Spinal cord (tissue), 10 donors: Measurements from ENCODE around the gene NUDCD2. TPM values are rescaled to one million over a fixed set of nuclear protein-coding genes. Genes with fewer than 3 reads are reported as not detected.

Experiments
- DNase-seq, 6 donors: peaks; one replicate each; pipeline versions ENCODE4 v3.0.0 to v3.0.0-alpha.2; 2013 to 2015; ENCODE audit warnings: low spot score in 6 of 6, low read depth in 4 of 6
- H3K27ac ChIP-seq: one replicate; pipeline ENCODE4 v1.5.1; 2013; ENCODE audit warnings: low read depth, low read length, control low read depth
- H3K27me3 ChIP-seq: one replicate; pipeline ENCODE4 v1.6.1; 2013; ENCODE audit warnings: low read length; ENCODE audit not compliant: control insufficient read depth, insufficient read depth
- H3K36me3 ChIP-seq: one replicate; pipeline ENCODE4 v1.6.1; 2013; ENCODE audit warnings: low read length; ENCODE audit not compliant: control insufficient read depth, insufficient read depth
- H3K4me1 ChIP-seq: one replicate; pipeline ENCODE4 v1.6.1; 2013; ENCODE audit warnings: low read length; ENCODE audit not compliant: control insufficient read depth, insufficient read depth
- H3K4me3 ChIP-seq: one replicate; pipeline ENCODE4 v1.5.1; 2013; ENCODE audit warnings: low read depth, low read length, control low read depth
- H3K9me3 ChIP-seq: one replicate; pipeline ENCODE4 v1.6.1; 2013; ENCODE audit warnings: low read length; ENCODE audit not compliant: control insufficient read depth, insufficient read depth
- WGBS: methylation state at CpG from one replicate; pipeline ENCODE4 v1.1.5; 2013; ENCODE audit warnings: missing lambda C conversion rate; ENCODE audit not compliant: insufficient coverage; 5-methylcytosine and 5-hydroxymethylcytosine counted together
- polyA plus RNA-seq, 2 donors: library from polyadenylated mRNA; unstranded; fragments of 120-200 nt; gene quantifications; one replicate each; pipeline ENCODE4 v1.2.1, GENCODE V29; 2013; ENCODE audit not compliant: insufficient read length in 2 of 2
- total RNA-seq, 2 donors: library from RNA; depleted of rRNA in 1 of 2; stranded (reverse); fragments of 120-200 nt in 1 of 2; fragments of >200 nt in 1 of 2; gene quantifications; one replicate each; pipeline versions ENCODE4 v1.2.3 to v1.2.4, GENCODE V29; 2013 to 2014
- donor health status: healthy.

The NUDCD2 gene
- total and polyA plus RNA-seq, 4 donors: 16.9 to 68.0 (median 48.2) TPM

DNA sequence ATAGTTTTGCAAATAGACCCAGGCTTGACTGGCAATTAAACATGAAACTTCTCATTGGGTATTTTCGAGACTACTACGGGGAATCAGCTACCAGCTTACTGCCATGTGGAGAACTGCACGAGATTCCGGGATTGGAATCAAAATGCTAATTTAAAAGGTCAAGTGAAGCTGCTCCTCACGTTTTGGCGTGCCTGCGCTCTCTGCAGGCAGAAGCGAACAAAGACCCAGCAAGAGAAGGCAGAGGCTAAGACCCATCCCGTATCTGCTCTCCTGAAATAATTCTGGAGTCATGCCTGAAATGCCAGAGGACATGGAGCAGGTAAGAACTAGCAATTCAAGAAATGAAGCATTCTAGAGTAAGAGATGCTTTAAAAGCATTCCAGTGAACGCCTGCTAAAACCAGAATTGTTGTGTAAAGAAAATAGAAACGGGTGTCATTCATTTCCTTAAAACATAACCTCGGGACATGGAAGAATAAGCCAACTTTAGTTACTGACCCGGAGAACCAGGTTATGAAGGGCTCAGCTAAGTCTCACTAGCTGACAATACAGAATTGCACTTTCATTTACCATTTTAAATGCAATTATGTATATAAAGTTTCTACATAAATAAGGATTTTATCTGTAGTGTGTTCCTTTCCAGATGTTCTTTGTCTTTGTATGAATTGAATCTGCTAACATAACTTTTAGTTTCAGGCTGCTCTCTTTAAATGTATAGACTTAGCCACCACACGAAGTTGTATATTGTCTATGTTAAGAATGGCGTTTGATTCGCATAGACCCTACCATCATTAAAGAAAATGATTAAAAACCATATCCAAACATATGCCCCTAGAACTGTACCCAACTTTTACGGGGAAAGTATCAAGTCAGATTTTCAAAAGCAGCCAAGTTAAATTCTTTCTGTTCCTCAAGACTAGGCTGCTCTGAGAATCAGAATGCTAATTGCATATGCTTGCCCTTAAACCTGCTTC lies 43.5 kb upstream of the NUDCD2 start:
- Histone ChIP-seq H3K4me3 (peak overlapping the region; percentile 61), H3K27me3 (no peaks in the 10 kb centered on the region), H3K9me3 (no peaks in the 10 kb centered on the region), H3K27ac (peak overlapping the region; percentile 97), H3K36me3 (no peaks in the 10 kb centered on the region), H3K4me1 (peaks cover 11% of the 10 kb centered on the region)
- peak in 5 of 6 donors; percentile 51 to 88 (median 65) for DNase-seq
- WGBS: 4% methylated on average over 10 of the region's 17 CpGs

GRCh38 chr5:163502521-163502920 lies 42.6 kb upstream of the NUDCD2 start:
- Histone ChIP-seq H3K27me3 (no peaks in the 10 kb centered on the region), H3K27ac (peak overlapping the region; percentile 97), H3K4me3 (peak overlapping the region; percentile 61), H3K4me1 (peaks cover 8% of the 10 kb centered on the region), H3K9me3 (no peaks in the 10 kb centered on the region), H3K36me3 (no peaks in the 10 kb centered on the region)
- 83% methylated on average over 3 of the region's 8 CpGs for WGBS
- DNase-seq: peak in 2 of 6 donors; percentile 1 to 2

DNA sequence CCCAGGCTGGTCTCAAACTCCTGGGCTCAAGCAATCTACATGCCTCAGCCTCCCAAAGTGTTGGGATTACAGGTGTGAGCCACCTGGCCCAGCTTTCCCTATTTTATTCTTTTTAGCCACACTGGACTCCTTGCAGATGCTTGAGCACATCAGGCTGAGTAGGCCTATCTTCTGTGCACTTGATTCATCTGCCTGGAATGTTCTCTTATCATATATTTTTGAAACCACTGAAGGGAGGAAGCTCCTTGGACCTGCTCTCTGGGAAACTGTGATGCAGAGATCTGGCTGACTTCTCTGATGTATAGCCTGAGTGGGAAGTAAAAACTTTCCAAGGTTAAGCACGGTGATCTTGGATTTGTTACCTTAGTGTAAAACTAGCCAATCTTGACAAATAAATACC lies 39.0 kb upstream of the NUDCD2 start:
- Histone ChIP-seq H3K36me3 (no peaks in the 10 kb centered on the region), H3K4me1 (no peaks in the 10 kb centered on the region), H3K4me3 (no peak overlapping the region), H3K9me3 (no peaks in the 10 kb centered on the region), H3K27me3 (no peaks in the 10 kb centered on the region), H3K27ac (no peak overlapping the region)
- no CpG with 5 or more reads among the region's 1 CpG for WGBS
- DNase-seq: no peak

DNA sequence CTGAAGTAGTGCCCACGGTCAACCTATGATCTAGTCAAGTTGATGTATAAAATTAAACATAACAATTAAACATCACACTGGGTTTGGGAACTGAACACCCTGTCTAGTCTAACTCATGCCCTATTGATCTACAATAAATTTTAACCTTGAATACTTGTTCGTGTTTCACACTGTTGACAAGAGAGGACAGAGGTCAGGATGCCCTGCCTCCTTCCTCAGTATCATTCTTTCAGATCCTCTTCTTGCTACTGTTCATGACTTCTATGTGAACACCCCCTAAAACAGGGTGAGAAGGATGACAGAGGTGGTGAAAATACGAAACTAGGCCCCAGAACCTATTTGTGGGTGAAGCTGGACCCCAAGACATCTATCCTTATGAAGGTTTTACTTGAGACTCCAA lies 37.4 kb upstream of the NUDCD2 start:
- H3K4me3 ChIP-seq: no peak overlapping the region
- no peak for DNase-seq
- H3K4me1 ChIP-seq: no peaks in the 10 kb centered on the region
- no CpG with 5 or more reads among the region's 3 CpGs for WGBS
- no peak overlapping the region for H3K27ac ChIP-seq
- no peaks in the 10 kb centered on the region for H3K9me3 ChIP-seq
- H3K36me3 ChIP-seq: no peaks in the 10 kb centered on the region
- no peaks in the 10 kb centered on the region for H3K27me3 ChIP-seq

DNA sequence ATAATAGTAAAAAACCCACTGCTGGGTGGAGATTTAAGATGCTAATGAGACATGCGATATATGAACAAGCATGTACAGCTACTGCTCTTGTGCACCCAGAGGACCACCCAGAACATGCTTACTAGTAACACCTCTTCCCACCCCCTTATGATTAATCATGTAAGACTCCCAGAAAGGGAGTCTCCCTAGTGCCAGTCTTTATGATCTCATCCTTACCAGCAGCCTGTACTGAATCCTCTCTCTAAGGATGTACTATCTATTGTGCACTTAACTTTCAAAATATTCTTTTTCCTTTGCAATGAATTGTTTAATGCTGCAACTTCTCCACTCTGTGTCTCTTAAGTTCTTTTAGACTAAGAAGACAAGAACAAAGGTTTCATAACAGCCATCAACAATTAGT lies 36.4 kb upstream of the NUDCD2 start:
- DNase-seq: no peak
- Histone ChIP-seq H3K9me3 (no peaks in the 10 kb centered on the region), H3K4me1 (no peaks in the 10 kb centered on the region), H3K36me3 (no peaks in the 10 kb centered on the region), H3K4me3 (no peak overlapping the region), H3K27me3 (no peaks in the 10 kb centered on the region), H3K27ac (no peak overlapping the region)
- no CpG with 5 or more reads among the region's 1 CpG for WGBS

DNA sequence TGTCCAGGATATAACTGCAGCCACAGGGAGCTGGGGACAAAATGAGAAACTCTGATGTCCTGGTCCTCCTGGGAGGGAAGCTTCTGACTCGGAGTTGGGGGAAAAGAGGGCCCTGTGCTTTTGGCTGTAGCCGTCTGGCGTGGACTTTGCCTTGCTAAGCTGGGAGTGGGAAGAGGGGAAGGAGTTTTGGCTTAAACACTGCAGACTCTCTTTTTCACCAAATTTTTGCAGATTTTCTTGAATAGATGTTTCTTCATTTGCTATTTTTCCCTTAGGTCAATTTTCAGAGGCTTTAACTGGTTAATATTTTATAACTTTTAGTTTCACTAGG lies 29.8 kb upstream of the NUDCD2 start:
- H3K36me3 ChIP-seq: no peaks in the 10 kb centered on the region
- H3K4me1 ChIP-seq: no peaks in the 10 kb centered on the region
- DNase-seq: no peak
- no peaks in the 10 kb centered on the region for H3K27me3 ChIP-seq
- no peak overlapping the region for H3K4me3 ChIP-seq
- 100% methylated on average over 1 of the region's 3 CpGs for WGBS
- H3K27ac ChIP-seq: no peak overlapping the region
- H3K9me3 ChIP-seq: no peaks in the 10 kb centered on the region

DNA sequence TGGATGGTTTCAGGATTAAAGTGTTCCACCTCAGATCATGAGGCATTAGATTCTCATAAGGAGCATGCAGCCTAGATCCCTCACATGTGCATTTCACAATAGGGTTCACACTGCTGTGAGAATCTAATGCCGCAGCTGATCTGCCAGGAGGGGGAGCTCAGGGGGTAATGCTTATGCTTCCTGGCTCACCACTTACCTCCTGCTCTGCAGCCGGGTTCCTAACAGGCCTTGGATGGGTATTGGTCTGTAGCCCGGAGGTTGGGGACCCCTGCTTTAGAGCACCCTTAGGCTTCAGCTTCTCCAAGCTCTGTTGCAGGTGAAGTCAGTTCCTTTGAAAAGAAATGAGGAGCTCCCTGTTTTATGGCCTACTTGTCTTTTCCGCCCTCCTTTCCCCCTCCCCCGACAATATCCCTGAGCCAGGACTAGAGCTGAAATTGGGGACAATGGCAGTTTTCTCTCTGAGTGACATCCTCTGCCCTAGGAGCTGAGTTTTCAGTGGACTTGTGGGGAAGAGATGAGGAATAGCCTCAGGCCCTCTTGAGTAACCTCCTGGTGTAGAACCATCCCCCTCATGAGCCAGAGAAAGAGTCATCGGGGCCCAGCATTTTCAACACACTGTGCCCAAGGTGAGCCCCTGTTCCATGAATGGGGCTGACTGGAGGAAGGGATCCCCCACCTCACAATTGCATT lies 29.3 kb upstream of the NUDCD2 start:
- Histone ChIP-seq H3K4me1 (no peaks in the 10 kb centered on the region), H3K27ac (no peak overlapping the region), H3K9me3 (no peaks in the 10 kb centered on the region), H3K27me3 (no peaks in the 10 kb centered on the region), H3K36me3 (no peaks in the 10 kb centered on the region), H3K4me3 (no peak overlapping the region)
- DNase-seq: no peak
- 100% methylated on average over 1 of the region's 6 CpGs for WGBS

DNA sequence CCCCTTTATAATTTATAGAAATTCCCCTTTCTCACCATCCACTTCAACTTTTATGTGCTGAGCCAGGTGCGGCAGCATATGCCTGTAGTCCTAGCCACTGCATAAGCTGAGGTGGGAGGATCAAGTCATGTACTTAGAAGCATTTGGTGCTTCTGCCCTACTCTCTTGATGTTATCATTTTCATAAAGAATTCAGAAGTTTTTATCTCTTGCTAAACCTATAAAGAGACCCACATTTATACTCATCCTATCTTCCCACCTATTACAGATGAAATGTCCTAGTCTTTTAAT lies 19.0 kb upstream of the NUDCD2 start:
- H3K9me3 ChIP-seq: no peaks in the 10 kb centered on the region
- no peak for DNase-seq
- no peak overlapping the region for H3K4me3 ChIP-seq
- no peaks in the 10 kb centered on the region for H3K27me3 ChIP-seq
- H3K4me1 ChIP-seq: no peaks in the 10 kb centered on the region
- H3K36me3 ChIP-seq: no peaks in the 10 kb centered on the region
- WGBS: no CpG with 5 or more reads among the region's 1 CpG
- no peak overlapping the region for H3K27ac ChIP-seq

DNA sequence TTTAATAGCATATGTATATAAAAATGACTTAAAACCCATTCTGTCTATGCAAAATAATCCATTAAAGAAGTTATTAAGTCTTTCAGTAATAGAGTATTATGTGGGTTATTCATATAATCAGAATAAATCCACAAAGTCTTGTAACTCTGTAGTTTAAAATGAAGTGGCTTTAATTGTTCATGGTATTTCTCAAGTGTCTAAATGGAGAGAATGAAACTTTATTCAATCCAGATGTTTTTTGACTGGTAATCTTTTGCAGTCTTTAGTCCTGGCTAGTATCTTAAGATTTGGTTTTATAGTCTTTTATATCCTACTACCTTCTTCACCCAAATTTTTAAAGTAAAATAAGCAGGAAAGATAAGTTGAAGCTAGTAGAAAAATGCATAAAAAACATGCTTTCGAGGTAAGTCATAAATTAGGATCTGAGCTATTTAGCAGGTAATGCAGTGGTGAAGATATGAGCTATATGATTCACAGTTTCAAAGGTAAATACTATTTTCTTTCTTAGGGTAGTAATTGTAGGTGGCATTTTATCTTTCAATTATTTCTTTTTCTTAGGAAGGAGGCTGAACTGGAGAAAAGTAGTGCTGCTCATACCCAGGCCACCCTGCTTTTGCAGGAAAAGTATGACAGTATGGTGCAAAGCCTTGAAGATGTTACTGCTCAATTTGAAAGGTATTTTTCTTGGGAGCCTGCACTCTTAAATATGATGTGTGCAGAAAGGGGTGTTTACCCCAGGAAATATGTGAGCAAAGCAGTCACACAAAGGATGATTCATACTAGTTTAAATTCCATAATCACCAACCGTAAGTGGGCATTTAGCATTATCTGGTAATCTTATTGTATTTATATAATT lies 18.5 kb upstream of the NUDCD2 start:
- no peak overlapping the region for H3K4me3 ChIP-seq
- no peaks in the 10 kb centered on the region for H3K27me3 ChIP-seq
- no peak for DNase-seq
- WGBS: no CpG with 5 or more reads among the region's 2 CpGs
- H3K4me1 ChIP-seq: no peaks in the 10 kb centered on the region
- H3K27ac ChIP-seq: no peak overlapping the region
- H3K36me3 ChIP-seq: no peaks in the 10 kb centered on the region
- H3K9me3 ChIP-seq: no peaks in the 10 kb centered on the region
